DND-41 (cell line): Measurements from ENCODE around the gene RBM5.

Source experiments
- CTCF ChIP-seq: IDR thresholded peaks from 2 replicates; pipeline ENCODE4 v1.5.1; 2012; ENCODE audit warnings: borderline replicate concordance, low read length, moderate library complexity, mild to moderate bottlenecking; ENCODE audit not compliant: poor library complexity, severe bottlenecking; ENCODE audit errors: extremely low read depth
- EZH2 ChIP-seq: IDR thresholded peaks from 3 replicates; pipeline ENCODE4 v1.6.1; 2012; ENCODE audit warnings: borderline replicate concordance, low read depth, mild to moderate bottlenecking, moderate library complexity, low read length, inconsistent platforms; ENCODE audit not compliant: severe bottlenecking

GRCh38 chr3:50078622-50079021 is 10.1 kb upstream of the RBM5 start:
- TF ChIP-seq CTCF (no peak), EZH2 (no peak)
